ENCODE measurements around the gene ALDH9A1. TPM values are rescaled to one million over a fixed set of nuclear protein-coding genes. Genes with fewer than 3 reads are reported as not detected.
A peak's percentile ranks its signal among the peaks of the same experiment; 100 is the strongest.
"Not testable (repeated sequence)": the region's sequence is repeated elsewhere in the genome, so short reads cannot be mapped to it uniquely, and the experiment has no call there.

Gene ALDH9A1
- 10 to 100 TPM; 60.7 to 98.3 (median 90.8) TPM for polyA plus RNA-seq

- peak; percentile 85 to 86 (median 86) for DNase-seq
- Mint-ChIP-seq H3K4me3 (peak within 1 kb of the TSS; percentile 93 to 100 (median 98)), H3K36me3 (peaks cover 0 to 2% (median 0%) of the 10 kb centered on the region in 3 donors), H3K4me1 (peaks cover 33 to 39% of the 10 kb centered on the region in 2 donors), H3K27me3 (ENCODE audit: low read depth in 3 of 3) (peaks cover 0 to 8% (median 6%) of the 10 kb centered on the region in 3 donors), H3K27ac (peak within 1 kb of the TSS; percentile 91 to 100 (median 99)), H3K9me3 (no peaks in the 10 kb centered on the region)
Observed at GRCh38 chr1:165697881-165698760, at the start of gene ALDH9A1. Gene ALDH9A1 (minus strand): TSS chr1:165698562. CDS start chr1:165698558, 4 bp downstream.

GRCh38 chr1:165747632-165748447 lies 49.5 kb upstream of the ALDH9A1 start:
- Mint-ChIP-seq H3K4me3 (no peak overlapping the region), H3K27ac (peak overlapping the region in 3 of 6 donors; percentile 3 to 63 (median 19)), H3K4me1 (peaks cover 0 to 18% of the 10 kb centered on the region in 2 donors), H3K36me3 (peaks cover 9 to 28% (median 22%) of the 10 kb centered on the region in 3 donors), H3K9me3 (no peaks in the 10 kb centered on the region), H3K27me3 (ENCODE audit: low read depth in 3 of 3) (no peaks in the 10 kb centered on the region)
- no peak for DNase-seq

DNA sequence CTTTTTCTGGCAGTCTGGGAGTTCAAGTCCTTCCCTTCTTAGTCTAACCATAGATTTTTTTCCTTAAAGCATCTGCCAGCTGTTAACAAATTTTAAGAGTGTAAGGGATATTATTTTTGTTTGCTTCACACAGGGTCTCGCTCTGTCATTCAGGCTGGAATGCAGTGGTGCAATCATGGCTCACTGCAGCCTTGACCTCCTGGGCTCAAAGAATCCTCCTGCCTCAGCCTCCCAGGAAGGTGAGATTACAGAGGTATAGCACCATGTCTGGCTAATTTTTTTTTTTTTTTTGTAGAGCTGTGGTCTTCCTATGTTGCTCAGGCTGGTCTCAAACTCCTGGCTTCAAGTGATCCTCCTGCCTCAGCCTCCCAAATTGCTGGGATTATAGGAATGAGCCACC lies 46.6 kb upstream of the ALDH9A1 start:
- not testable (repeated sequence) for H3K9me3 Mint-ChIP-seq; H3K27me3 Mint-ChIP-seq (ENCODE audit: low read depth in 3 of 3); DNase-seq; H3K4me3 Mint-ChIP-seq; H3K27ac Mint-ChIP-seq
- Mint-ChIP-seq H3K36me3 (peaks cover 29 to 54% (median 38%) of the 10 kb centered on the region in 3 donors), H3K4me1 (peaks cover 2 to 24% of the 10 kb centered on the region in 2 donors)

DNA sequence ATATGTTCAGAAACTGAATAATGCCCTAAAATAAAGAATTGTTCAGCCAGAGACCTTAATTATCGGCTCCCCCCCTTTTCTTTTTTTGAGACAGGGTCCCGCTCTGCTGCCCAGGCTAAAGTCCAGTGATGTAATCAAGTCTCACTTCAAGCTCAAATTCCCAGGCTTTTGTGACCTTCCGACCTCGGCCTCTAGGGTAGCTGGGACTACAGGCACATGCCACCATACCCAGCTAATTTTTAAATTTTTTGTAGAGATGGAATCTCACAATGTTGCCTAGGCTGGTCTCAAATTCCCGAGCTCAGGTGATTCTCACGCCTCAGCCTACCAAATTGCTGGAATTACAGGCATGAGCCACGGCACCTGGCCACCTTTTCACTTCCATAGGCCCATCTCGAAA lies 43.8 kb upstream of the ALDH9A1 start:
- no peaks in the 10 kb centered on the region for H3K9me3 Mint-ChIP-seq
- no peak for DNase-seq
- no peak overlapping the region for H3K4me3 Mint-ChIP-seq
- H3K4me1 Mint-ChIP-seq, result peaks cover 4 to 23% of the 10 kb centered on the region in 2 donors
- no peaks in the 10 kb centered on the region for H3K27me3 Mint-ChIP-seq (ENCODE audit: low read depth in 3 of 3)
- no peak overlapping the region for H3K27ac Mint-ChIP-seq
- peaks cover 28 to 43% (median 29%) of the 10 kb centered on the region in 3 donors for H3K36me3 Mint-ChIP-seq

DNA sequence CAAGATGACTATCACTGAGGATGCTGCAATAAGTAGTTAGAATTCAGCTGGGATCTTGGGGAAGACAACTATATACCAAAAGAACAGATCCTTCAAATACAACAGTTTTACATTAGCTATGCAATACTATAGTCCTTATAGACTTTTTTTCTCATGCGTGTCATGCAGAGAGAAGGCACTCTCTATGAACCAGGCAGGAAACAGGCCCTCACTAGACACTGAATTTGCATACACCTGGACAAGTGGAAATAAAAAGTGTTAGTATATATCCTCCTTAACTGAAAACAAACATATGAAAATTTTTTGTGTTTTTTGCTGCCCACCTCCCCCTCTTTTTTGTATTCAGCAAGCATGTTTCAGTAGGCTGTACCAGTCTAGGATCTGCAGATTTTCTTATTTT lies 40.4 kb upstream of the ALDH9A1 start:
- H3K9me3 Mint-ChIP-seq, result no peaks in the 10 kb centered on the region
- peaks cover 0 to 1% (median 0%) of the 10 kb centered on the region in 3 donors for H3K27me3 Mint-ChIP-seq (ENCODE audit: low read depth in 3 of 3)
- H3K27ac Mint-ChIP-seq, result peak overlapping the region in 4 of 6 donors; percentile 11 to 62 (median 26)
- H3K4me3 Mint-ChIP-seq, result no peak overlapping the region
- H3K4me1 Mint-ChIP-seq, result peaks cover 13 to 20% of the 10 kb centered on the region in 2 donors
- peaks cover 22 to 34% (median 34%) of the 10 kb centered on the region in 3 donors for H3K36me3 Mint-ChIP-seq
- DNase-seq, result no peak

DNA sequence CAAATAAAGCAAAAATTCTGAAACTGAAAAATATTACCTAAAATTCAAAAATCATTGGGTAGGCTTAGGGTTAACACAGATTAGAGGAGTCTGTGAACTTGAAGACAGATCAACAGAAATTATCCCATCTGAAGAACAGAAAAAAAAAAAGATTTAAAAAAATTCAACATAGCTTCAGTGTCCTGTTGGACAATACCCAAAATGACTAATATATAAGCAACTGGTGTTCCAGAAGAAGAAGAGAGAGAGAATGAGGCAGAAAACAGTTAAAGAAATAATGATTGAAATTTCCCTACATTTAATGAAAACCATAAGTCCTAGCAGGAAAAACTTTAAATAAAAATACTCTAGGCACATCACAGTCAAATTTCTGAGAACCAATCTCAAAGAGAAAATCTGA lies 38.8 kb upstream of the ALDH9A1 start:
- peak overlapping the region in 1 of 6 donors; percentile 36 for H3K27ac Mint-ChIP-seq

DNA sequence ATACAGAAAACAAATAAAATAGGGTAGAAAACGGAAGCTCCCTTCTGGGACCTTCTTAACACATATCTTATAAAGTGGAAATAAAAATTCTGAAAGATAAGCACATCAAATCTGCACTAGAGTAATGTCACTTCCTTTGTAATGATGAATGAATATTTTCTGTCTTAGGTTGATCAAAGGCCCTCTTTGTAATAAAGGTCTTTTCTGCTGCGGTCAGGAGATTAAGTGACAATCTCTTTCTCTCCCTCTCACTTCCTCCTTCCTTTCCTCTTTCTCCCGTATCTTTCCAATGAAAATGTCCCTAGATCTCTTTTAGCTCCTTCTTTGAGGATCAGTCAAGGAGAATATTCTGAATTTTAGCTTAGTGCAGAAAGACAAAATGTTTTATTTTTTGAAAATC lies 36.5 kb upstream of the ALDH9A1 start:
- Mint-ChIP-seq H3K27me3 (ENCODE audit: low read depth in 3 of 3) (peaks cover 0 to 1% (median 0%) of the 10 kb centered on the region in 3 donors), H3K36me3 (peaks cover 7 to 8% (median 8%) of the 10 kb centered on the region in 3 donors), H3K9me3 (no peaks in the 10 kb centered on the region), H3K4me3 (no peak overlapping the region), H3K4me1 (peaks cover 11 to 13% of the 10 kb centered on the region in 2 donors), H3K27ac (no peak overlapping the region)
- no peak for DNase-seq

More for the DNA sequence above, 38.8 kb upstream of the ALDH9A1 start:
- H3K4me1 Mint-ChIP-seq, result peaks cover 11 to 13% of the 10 kb centered on the region in 2 donors
- peaks cover 0 to 1% (median 0%) of the 10 kb centered on the region in 3 donors for H3K27me3 Mint-ChIP-seq (ENCODE audit: low read depth in 3 of 3)
- H3K9me3 Mint-ChIP-seq, result no peaks in the 10 kb centered on the region
- DNase-seq, result no peak
- H3K36me3 Mint-ChIP-seq, result peaks cover 14 to 27% (median 23%) of the 10 kb centered on the region in 3 donors
- no peak overlapping the region for H3K4me3 Mint-ChIP-seq

DNA sequence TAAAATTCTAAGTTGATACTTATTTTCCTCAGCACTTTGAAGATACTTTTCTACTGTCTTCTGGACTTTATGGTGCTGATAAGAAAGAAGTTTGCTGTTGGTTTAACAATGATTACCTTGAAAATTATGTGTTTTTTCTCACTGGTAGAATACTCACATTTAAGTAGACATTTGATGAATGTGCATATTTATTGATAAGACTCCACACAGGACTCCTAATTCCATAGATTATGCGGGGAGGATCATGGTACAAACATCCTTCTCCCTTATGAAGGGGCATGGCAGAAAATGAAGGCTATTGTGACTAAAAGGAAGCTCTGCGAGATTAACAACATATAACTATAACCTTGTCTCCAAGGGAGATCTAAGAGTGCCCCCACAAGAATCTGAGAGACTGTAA lies 28.5 kb upstream of the ALDH9A1 start:
- H3K27ac Mint-ChIP-seq, result peak overlapping the region in 1 of 6 donors; percentile 11
- DNase-seq, result no peak
- no peaks in the 10 kb centered on the region for H3K4me1 Mint-ChIP-seq
- H3K27me3 Mint-ChIP-seq (ENCODE audit: low read depth in 3 of 3), result no peaks in the 10 kb centered on the region
- H3K9me3 Mint-ChIP-seq, result no peaks in the 10 kb centered on the region
- no peak overlapping the region for H3K4me3 Mint-ChIP-seq
- peaks cover 9 to 18% (median 12%) of the 10 kb centered on the region in 3 donors for H3K36me3 Mint-ChIP-seq

- Mint-ChIP-seq H3K27ac (no peak overlapping the region), H3K36me3 (peaks cover 9 to 18% (median 10%) of the 10 kb centered on the region in 3 donors), H3K27me3 (ENCODE audit: low read depth in 3 of 3) (no peaks in the 10 kb centered on the region), H3K4me1 (no peaks in the 10 kb centered on the region), H3K4me3 (no peak overlapping the region), H3K9me3 (no peaks in the 10 kb centered on the region)
- DNase-seq, result no peak
Observed at GRCh38 chr1:165726169-165726568, 27.8 kb upstream of the ALDH9A1 start.

DNA sequence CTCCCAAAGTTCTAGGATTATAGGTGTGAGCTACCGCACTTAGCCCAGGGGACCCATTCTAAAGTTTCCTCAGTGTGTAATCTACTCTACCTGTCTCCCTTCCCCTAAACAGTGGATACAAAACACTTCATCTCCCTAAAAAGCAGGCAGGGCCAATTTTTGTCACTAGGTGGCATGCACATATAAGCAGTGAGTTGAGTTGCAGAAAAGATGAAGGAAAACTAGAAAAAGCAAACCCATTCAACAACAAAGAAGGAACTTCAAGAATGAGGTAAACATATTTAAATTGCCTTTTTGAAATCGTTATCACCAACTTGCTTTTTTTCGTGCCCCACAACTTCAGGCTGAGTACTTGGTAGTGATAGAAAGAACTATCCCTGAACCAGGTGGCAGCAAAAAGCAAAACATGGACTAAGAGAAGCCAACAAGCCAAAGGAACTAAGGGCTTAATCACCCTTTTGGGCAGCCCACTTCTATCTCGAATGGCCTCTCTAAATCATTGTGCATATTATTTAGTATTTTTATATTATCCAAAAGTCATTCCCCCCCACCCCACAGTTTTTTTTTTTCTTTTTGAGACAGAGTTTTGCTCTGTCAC lies 19.7 kb upstream of the ALDH9A1 start:
- Mint-ChIP-seq H3K27ac (no peak overlapping the region), H3K27me3 (ENCODE audit: low read depth in 3 of 3) (peaks cover 0 to 2% (median 0%) of the 10 kb centered on the region in 3 donors), H3K36me3 (no peaks in the 10 kb centered on the region), H3K4me3 (no peak overlapping the region), H3K9me3 (no peaks in the 10 kb centered on the region), H3K4me1 (no peaks in the 10 kb centered on the region)
- peak; percentile 18 to 28 (median 23) for DNase-seq

GRCh38 chr1:165716265-165717051 lies 18.1 kb upstream of the ALDH9A1 start:
- H3K27me3 Mint-ChIP-seq (ENCODE audit: low read depth in 3 of 3); H3K36me3 Mint-ChIP-seq; DNase-seq; H3K9me3 Mint-ChIP-seq; H3K4me1 Mint-ChIP-seq; H3K4me3 Mint-ChIP-seq; H3K27ac Mint-ChIP-seq: not testable (repeated sequence)

- no peaks in the 10 kb centered on the region for H3K9me3 Mint-ChIP-seq
- H3K36me3 Mint-ChIP-seq, result peaks cover 0 to 4% (median 0%) of the 10 kb centered on the region in 3 donors
- no peaks in the 10 kb centered on the region for H3K4me1 Mint-ChIP-seq
- peaks cover 0 to 17% (median 2%) of the 10 kb centered on the region in 3 donors for H3K27me3 Mint-ChIP-seq (ENCODE audit: low read depth in 3 of 3)
- H3K27ac Mint-ChIP-seq, result no peak overlapping the region
- no peak overlapping the region for H3K4me3 Mint-ChIP-seq
- no peak for DNase-seq
Observed at GRCh38 chr1:165712764-165713163, 14.4 kb upstream of the ALDH9A1 start.
